HepG2 (cell line): ENCODE results near the gene ATP6V1C2. TPM values are rescaled to one million over a fixed set of nuclear protein-coding genes. Genes with fewer than 3 reads are reported as not detected.

ENCODE experiments used
- ATAC-seq: fragments of 200-7000 bp; cut with Tn5 transposase; 3 replicates; pipeline ENCODE4 v1.9.1; 2020; ENCODE audit warnings: mild to moderate bottlenecking, moderate library complexity
- BruUV-seq: library from RNA; stranded (reverse); fragments of 400-500 nt; replicated peaks from 2 replicates; lab custom pipeline; 2021; lab: Mats Ljungman, UMichigan
- CTCF ChIA-PET: fragments of 300-600 bp; formaldehyde crosslinking; extraction: SDS; loops from one replicate; lab custom pipeline; 2021; ENCODE audit warnings: low total read pairs, inconsistent platforms, low intra/inter-chr PET ratio; lab: Yijun Ruan, JAX
- POLR2A ChIA-PET: fragments of 350-600 bp; sonication (Branson Sonifier 250); formaldehyde crosslinking; loops from one replicate; lab custom pipeline; 2020; ENCODE audit warnings: antibody characterized with exemption, inconsistent platforms; lab: Yijun Ruan, JAX
- DNase-seq: peaks from one replicate; pipeline ENCODE4 v3.0.0-alpha.2; 2015; ENCODE audit warnings: low spot score
- FAIRE-seq: peaks from 3 replicates; lab custom pipeline; 2011; peaks lifted over from hg19 to GRCh38; lab: Jason Lieb, UNC
- H2AFZ ChIP-seq: one replicate; pipeline ENCODE4 v1.6.1; 2011; ENCODE audit warnings: low read length, inconsistent platforms
- H3K27ac ChIP-seq: fragments of 300-600 bp; 3 replicates; pipeline ENCODE4 v1.8.0; 2011; ENCODE audit warnings: mixed run types, mild to moderate bottlenecking, mixed read lengths, low read length, inconsistent platforms; ENCODE audit not compliant: insufficient read depth; ENCODE audit errors: extremely low read length
- H3K27me3 ChIP-seq, 2 experiments: fragments of 200-600 bp in 1 of 2; 2 replicates in 1 of 2; 3 replicates in 1 of 2; pipeline versions ENCODE4 v1.6.0 to v1.8.0; 2011; ENCODE audit warnings: low read length in 2 of 2, mild to moderate bottlenecking in 2 of 2, moderate library complexity in 2 of 2, inconsistent platforms in 1 of 2; ENCODE audit not compliant: insufficient read depth in 2 of 2, control insufficient read depth in 1 of 2
- H3K36me3 ChIP-seq, 2 experiments: fragments of 200-600 bp in 1 of 2; replicated peaks in 1 of 2; 2 replicates in 1 of 2; 3 replicates in 1 of 2; pipeline versions ENCODE4 v1.5.1 to v1.8.0; 2011; ENCODE audit warnings: low read length in 2 of 2, inconsistent platforms in 1 of 2; ENCODE audit not compliant: insufficient read depth in 2 of 2, control insufficient read depth in 1 of 2
- H3K4me1 ChIP-seq: 2 replicates; pipeline ENCODE4 v1.5.1; 2012; ENCODE audit warnings: low read length, inconsistent platforms; ENCODE audit not compliant: insufficient read depth
- H3K4me2 ChIP-seq: 2 replicates; pipeline ENCODE4 v1.6.0; 2011; ENCODE audit warnings: low read depth, low read length, inconsistent platforms
- H3K4me3 ChIP-seq, 3 experiments: fragments of 200-600 bp in 1 of 3; sonication (generic), shearing (Covaris generic) in 1 of 3; replicated peaks in 1 of 3; 2 replicates each; pipeline ENCODE4 v1.5.1; 2011 to 2016; ENCODE audit warnings: low read length in 3 of 3, inconsistent platforms in 2 of 3, low read depth in 2 of 3, mild to moderate bottlenecking in 2 of 3, control low read depth in 1 of 3, mixed read lengths in 1 of 3; ENCODE audit not compliant: insufficient read depth in 1 of 3
- H3K79me2 ChIP-seq: one replicate; pipeline ENCODE4 v1.6.1; 2011; ENCODE audit warnings: low read length, inconsistent platforms; ENCODE audit not compliant: insufficient read depth
- H3K9ac ChIP-seq: 2 replicates; pipeline ENCODE4 v1.6.0; 2011; ENCODE audit warnings: mild to moderate bottlenecking, low read depth, low read length, inconsistent platforms; ENCODE audit not compliant: insufficient read depth
- H3K9me3 ChIP-seq: 2 replicates; pipeline ENCODE4 v1.5.1; 2012; ENCODE audit warnings: mild to moderate bottlenecking, low read length
- H4K20me1 ChIP-seq: 2 replicates; pipeline ENCODE4 v1.6.0; 2011; ENCODE audit warnings: inconsistent platforms, mild to moderate bottlenecking, low read length, moderate library complexity; ENCODE audit not compliant: insufficient read depth
- FLYWCH1 ChIP-seq: sonication (generic); formaldehyde crosslinking; IDR thresholded peaks from 2 replicates; pipeline ENCODE4 v1.8.1; 2023; ENCODE audit warnings: mild to moderate bottlenecking, missing genetic modification reagents
- MBNL3 ChIP-seq: fragments of 250-450 bp; sonication (Bioruptor Pico); conservative IDR thresholded peaks from 2 replicates; pipeline ENCODE4 v1.8.0; 2022; ENCODE audit warnings: mild to moderate bottlenecking, inconsistent platforms
- POGK ChIP-seq: sonication (generic); formaldehyde crosslinking; conservative IDR thresholded peaks from 2 replicates; pipeline ENCODE4 v1.8.0; 2022; ENCODE audit warnings: mild to moderate bottlenecking, moderate library complexity, missing genetic modification reagents
- RXRA ChIP-seq: sonication (generic); formaldehyde crosslinking; IDR thresholded peaks from 2 replicates; pipeline ENCODE4 v1.5.1; 2020; ENCODE audit warnings: missing genetic modification reagents
- SETDB1 ChIP-seq: sonication (generic); formaldehyde crosslinking; IDR thresholded peaks from 2 replicates; pipeline ENCODE4 v1.5.1; 2020; ENCODE audit warnings: missing genetic modification reagents, mild to moderate bottlenecking, borderline replicate concordance
- TBX3 ChIP-seq: fragments of 450-650 bp; IDR thresholded peaks from 2 replicates; pipeline ENCODE4 v1.6.1; 2017; ENCODE audit warnings: antibody characterized with exemption, mild to moderate bottlenecking, inconsistent platforms, borderline replicate concordance
- ZNF264 ChIP-seq: sonication (generic); formaldehyde crosslinking; IDR thresholded peaks from 2 replicates; pipeline ENCODE4 v1.4.0; 2020; ENCODE audit warnings: missing genetic modification reagents
- ZNF598 ChIP-seq: sonication (generic); formaldehyde crosslinking; IDR thresholded peaks from 2 replicates; pipeline ENCODE4 v1.5.1; 2020; ENCODE audit warnings: mild to moderate bottlenecking, missing genetic modification reagents, borderline replicate concordance
- ZNF670 ChIP-seq: sonication (generic); formaldehyde crosslinking; IDR thresholded peaks from 2 replicates; pipeline ENCODE4 v1.8.0; 2022; ENCODE audit warnings: mild to moderate bottlenecking, missing genetic modification reagents, borderline replicate concordance
- WGBS: methylation state at CpG from one replicate; pipeline ENCODE4 v1.1.6; 2017; ENCODE audit warnings: low lambda C conversion rate; 5-methylcytosine and 5-hydroxymethylcytosine counted together
- in situ Hi-C: cut with HindIII; loops from 2 replicates; pipeline ENCODE4 v1.10.0; 2017; ENCODE audit warnings: low pct_unique_long_range_greater_than_20kb; ENCODE audit not compliant: extremely low pct_ligation_motif_present
- intact Hi-C: fragments of 100-400 bp; cut with micrococcal nuclease; formaldehyde crosslinking; loops from one replicate; pipeline ENCODE4 v1.10.0; 2022; ENCODE audit not compliant: unreplicated experiment
- polyA plus RNA-seq, 8 experiments: library from polyadenylated mRNA; depleted of rRNA in 3 of 8; stranded (reverse) in 7 of 8; unstranded in 1 of 8; fragments of >200 nt; fragmentation: Illumina TruSeq in 4 of 8; extraction: Trizol in 4 of 8; gene quantifications; 2 replicates each; pipeline versions ENCODE4 v1.2.1 to v1.2.3, GENCODE V29; 2011 to 2016; ENCODE audit warnings: low read depth in 4 of 8, missing spikeins in 1 of 8, mixed read lengths in 1 of 8; ENCODE audit not compliant: insufficient read depth in 1 of 8
- total RNA-seq, 5 experiments: library from RNA; depleted of rRNA; stranded (reverse); fragments of >200 nt; fragmentation: Illumina TruSeq; extraction: Trizol; gene quantifications; 2 replicates each; pipeline ENCODE4 v1.2.3, GENCODE V29; 2016; ENCODE audit warnings: low read depth in 1 of 5

ATP6V1C2 gene
- total and polyA plus RNA-seq, 2 of the 13 experiments (the other 11 are each of a cell fraction or from before 2014, with no cell fraction given), result 0.04 to 0.29 TPM

- Histone ChIP-seq H2AFZ (no peak overlapping the region), H3K9ac (no peak overlapping the region), H3K36me3 (no peaks in the 10 kb centered on the region), H3K27ac (no peak overlapping the region), H4K20me1 (no peaks in the 10 kb centered on the region), H3K4me3 (no peak overlapping the region), H3K27me3 (peaks cover 19 to 80% of the 10 kb centered on the region in 2 experiments), H3K79me2 (no peaks in the 10 kb centered on the region), H3K4me1 (no peaks in the 10 kb centered on the region), H3K4me2 (no peak overlapping the region), H3K9me3 (no peaks in the 10 kb centered on the region)
- ATAC-seq (no peak), FAIRE-seq (no peak), DNase-seq (no peak)
- no TSS peak for BruUV-seq
- CTCF ChIA-PET, result interaction anchor here (1.5 to 5.6 kb wide), 5 partner anchors 67 to 297 kb away, joined by 6 to 66 read pairs (median 15); no protein-coding TSS in a partner anchor
- POLR2A ChIA-PET, result interaction anchor here (0.6 kb wide), 1 partner anchor 289 kb away, joined by 3 read pairs; no protein-coding TSS in a partner anchor
- WGBS, result 44% methylated on average over 6 of the region's 10 CpGs
- TF ChIP-seq ZNF670 (CRISPR knock-in tag) (no peak), POGK (CRISPR knock-in tag) (no peak), RXRA (CRISPR knock-in tag) (no peak), TBX3 (no peak), ZNF598 (no peak), MBNL3 (CRISPR knock-in tag) (no peak), ZNF264 (CRISPR knock-in tag) (no peak), SETDB1 (CRISPR knock-in tag) (no peak), FLYWCH1 (CRISPR knock-in tag) (no peak)
- in situ Hi-C loops (no loop called here), intact Hi-C loops (no loop called here)
Measured at GRCh38 chr2:10833021-10833420, 111.6 kb downstream of the ATP6V1C2 start.
